SU-DHL-6 (cell line): Measurements from ENCODE around the gene RIMBP2.

ENCODE experiments used
- H2AFZ ChIP-seq: fragments of 200-600 bp; sonication (generic); 2 replicates; pipeline ENCODE4 v1.6.1; 2014; ENCODE audit warnings: low read depth, mild to moderate bottlenecking, moderate library complexity, mixed read lengths, antibody characterized with exemption, low read length; ENCODE audit not compliant: severe bottlenecking
- H3F3A ChIP-seq: fragments of 200-600 bp; shearing (Covaris generic); 2 replicates; pipeline ENCODE4 v1.6.0; 2016; ENCODE audit warnings: antibody characterized with exemption, mild to moderate bottlenecking; ENCODE audit not compliant: insufficient read depth
- H3K27ac ChIP-seq: fragments of 200-600 bp; sonication (generic); 2 replicates; pipeline ENCODE4 v1.5.1; 2016; ENCODE audit warnings: low read depth, mild to moderate bottlenecking, low read length, moderate library complexity, mixed read lengths
- H3K27me3 ChIP-seq: fragments of 200-600 bp; sonication (generic), shearing (Covaris generic); 2 replicates; pipeline ENCODE4 v1.6.0; 2014; ENCODE audit warnings: mild to moderate bottlenecking, low read length
- H3K36me3 ChIP-seq: fragments of 200-600 bp; sonication (generic); 2 replicates; pipeline ENCODE4 v1.6.1; 2014; ENCODE audit warnings: mild to moderate bottlenecking, low read length, mixed read lengths
- H3K4me2 ChIP-seq: fragments of 300-600, 200-600 bp; shearing (Covaris generic), sonication (generic); 2 replicates; pipeline ENCODE4 v1.6.0; 2014; ENCODE audit warnings: low read length, low read depth, mild to moderate bottlenecking; ENCODE audit not compliant: poor library complexity, severe bottlenecking
- H3K4me3 ChIP-seq: fragments of 200-600 bp; sonication (generic); 2 replicates; pipeline ENCODE4 v1.5.1; 2014; ENCODE audit warnings: antibody characterized with exemption, low read length, mild to moderate bottlenecking, mixed read lengths; ENCODE audit not compliant: insufficient read depth, poor library complexity, severe bottlenecking
- H3K79me2 ChIP-seq: fragments of 200-600 bp; sonication (generic); 2 replicates; pipeline ENCODE4 v1.6.1; 2014; ENCODE audit warnings: mild to moderate bottlenecking, low read length, moderate library complexity; ENCODE audit not compliant: insufficient read depth
- H3K9ac ChIP-seq: fragments of 200-600 bp; sonication (generic); 2 replicates; pipeline ENCODE4 v1.7.0; 2014; ENCODE audit warnings: mild to moderate bottlenecking, low read length
- H3K9me2 ChIP-seq: fragments of 200-600 bp; sonication (generic); replicated peaks from 2 replicates; pipeline ENCODE4 v1.6.1; 2014; ENCODE audit warnings: low read length; ENCODE audit not compliant: insufficient read depth
- H3K9me3 ChIP-seq: fragments of 200-600 bp; sonication (generic); 2 replicates; pipeline ENCODE4 v1.6.1; 2014; ENCODE audit warnings: low read length, mixed read lengths; ENCODE audit not compliant: insufficient read depth
- H4K20me1 ChIP-seq: fragments of 200-600 bp; sonication (generic); 2 replicates; pipeline ENCODE4 v1.6.1; 2014; ENCODE audit warnings: low read depth, mild to moderate bottlenecking, antibody characterized with exemption, low read length, moderate library complexity, mixed read lengths
- CTCF ChIP-seq: fragments of 200-600 bp; sonication (generic); IDR thresholded peaks from one replicate; pipeline ENCODE4 v1.5.1; 2017; ENCODE audit warnings: antibody characterized with exemption, mild to moderate bottlenecking, low read length, moderate library complexity; ENCODE audit not compliant: insufficient read depth, poor library complexity, severe bottlenecking
- EZH2phosphoT487 ChIP-seq: fragments of 200-600 bp; sonication (generic), shearing (Covaris generic); conservative IDR thresholded peaks from 2 replicates; pipeline ENCODE4 v1.6.1; 2018; ENCODE audit warnings: mild to moderate bottlenecking, antibody characterized with exemption, low read length, moderate library complexity, mixed read lengths

Gene RIMBP2

GRCh38 chr12:130664252-130664651, 51.8 kb downstream of the RIMBP2 start:
- H3K27me3 ChIP-seq, result no peaks in the 10 kb centered on the region
- H3K79me2 ChIP-seq, result no peaks in the 10 kb centered on the region
- no peaks in the 10 kb centered on the region for H4K20me1 ChIP-seq
- TF ChIP-seq CTCF, result no peak
- H3K9ac ChIP-seq, result no peak overlapping the region
- no peak overlapping the region for H3K4me3 ChIP-seq
- no peak overlapping the region for H2AFZ ChIP-seq
- H3K9me3 ChIP-seq, result no peaks in the 10 kb centered on the region
- no peaks in the 10 kb centered on the region for H3F3A ChIP-seq
- H3K27ac ChIP-seq, result no peak overlapping the region
- H3K4me2 ChIP-seq, result no peak overlapping the region
- H3K36me3 ChIP-seq, result no peaks in the 10 kb centered on the region
- H3K9me2 ChIP-seq, result no peaks in the 10 kb centered on the region

GRCh38 chr12:130663514-130663913, 52.6 kb downstream of the RIMBP2 start:
- no peaks in the 10 kb centered on the region for H3K27me3 ChIP-seq
- no peaks in the 10 kb centered on the region for H3K79me2 ChIP-seq
- no peaks in the 10 kb centered on the region for H3F3A ChIP-seq
- no peak overlapping the region for H3K4me2 ChIP-seq
- no peak overlapping the region for H3K9ac ChIP-seq
- no peak overlapping the region for H3K27ac ChIP-seq
- H3K9me3 ChIP-seq, result no peaks in the 10 kb centered on the region
- no peak for TF ChIP-seq CTCF
- no peak overlapping the region for H2AFZ ChIP-seq
- no peaks in the 10 kb centered on the region for H4K20me1 ChIP-seq
- no peak overlapping the region for H3K4me3 ChIP-seq
- no peaks in the 10 kb centered on the region for H3K36me3 ChIP-seq
- H3K9me2 ChIP-seq, result no peaks in the 10 kb centered on the region

GRCh38 chr12:130661486-130662255, 54.4 kb downstream of the RIMBP2 start:
- Histone ChIP-seq H3K79me2 (no peaks in the 10 kb centered on the region), H3K4me2 (no peak overlapping the region), H3K27me3 (no peaks in the 10 kb centered on the region), H3K27ac (no peak overlapping the region), H3K9ac (no peak overlapping the region), H2AFZ (no peak overlapping the region), H3K4me3 (no peak overlapping the region), H3F3A (no peaks in the 10 kb centered on the region), H3K9me3 (no peaks in the 10 kb centered on the region), H3K9me2 (no peaks in the 10 kb centered on the region), H3K36me3 (no peaks in the 10 kb centered on the region), H4K20me1 (no peaks in the 10 kb centered on the region)
- no peak for TF ChIP-seq EZH2phosphoT487
- TF ChIP-seq CTCF, result no peak
